Measurements from ENCODE around the gene ELOVL3. TPM values are rescaled to one million over a fixed set of nuclear protein-coding genes. Genes with fewer than 3 reads are reported as not detected.

The ELOVL3 gene
- total and polyA plus RNA-seq, 2 of the 13 experiments (the other 11 are each of a cell fraction or from before 2014, with no cell fraction given) = 0.58 to 0.69 TPM

GRCh38 chr10:102241444-102242117, 15.5 kb downstream of the ELOVL3 start, which contains the start of gene PITX3 (continued):
- TF ChIP-seq ZNF800 (CRISPR knock-in tag; IDR thresholded peaks at IDR 0.05) (peak; percentile 65; the same call in 1 of the 2 replicates), GABPB1 (CRISPR knock-in tag; IDR thresholded peaks at IDR 0.05) (peak; percentile 55), RBFOX2 (IDR thresholded peaks at IDR 0.05; ENCODE audit: low read depth, low read length) (peak; percentile 35; the same call in 1 of the 2 replicates), MNT (IDR thresholded peaks at IDR 0.05) (peak; percentile 87), HOXA5 (CRISPR knock-in tag; IDR thresholded peaks at IDR 0.05) (0 out of 2 replicates have a peak, but pooled peaks have one; percentile 53), MYC (CRISPR knock-in tag; IDR thresholded peaks at IDR 0.05; ENCODE audit: borderline replicate concordance) (peak; percentile 63; the same call in 1 of the 2 replicates), PAX8 (CRISPR knock-in tag; IDR thresholded peaks at IDR 0.05; ENCODE audit: borderline replicate concordance) (0 out of 2 replicates have a peak, but pooled peaks have one; percentile 36), ATF1 (CRISPR knock-in tag; IDR thresholded peaks at IDR 0.05) (no peak), SMAD3 (CRISPR knock-in tag; IDR thresholded peaks at IDR 0.05) (no peak), PCBP1 (IDR thresholded peaks at IDR 0.05; ENCODE audit: borderline replicate concordance, low read depth, low read length) (no peak), GMEB1 (CRISPR knock-in tag; IDR thresholded peaks at IDR 0.05; ENCODE audit: borderline replicate concordance) (peak; percentile 24; the same call in 1 of the 2 replicates), YEATS4 (CRISPR knock-in tag; IDR thresholded peaks at IDR 0.05; ENCODE audit: borderline replicate concordance) (peak; percentile 69; the same call in 1 of the 2 replicates), ZBTB42 (CRISPR knock-in tag; IDR thresholded peaks at IDR 0.05) (peak; percentile 100), ZNF720 (CRISPR knock-in tag; IDR thresholded peaks at IDR 0.05) (no peak), DMAP1 (CRISPR knock-in tag; IDR thresholded peaks at IDR 0.05) (peak; percentile 31; the same call in 1 of the 2 replicates), PITX1 (CRISPR knock-in tag; IDR thresholded peaks at IDR 0.05) (peak; percentile 37; the same call in 1 of the 2 replicates), XRCC5 (optimal IDR thresholded peaks at IDR 0.05; ENCODE audit: low read length) (peak; percentile 53), AHR (CRISPR knock-in tag; IDR thresholded peaks at IDR 0.05) (no peak), TFDP2 (CRISPR knock-in tag; IDR thresholded peaks at IDR 0.05) (peak; percentile 39; the same call in 1 of the 2 replicates), HDAC1 (CRISPR knock-in tag; IDR thresholded peaks at IDR 0.05) (peak; percentile 93), SOX5 (CRISPR knock-in tag; IDR thresholded peaks at IDR 0.05; ENCODE audit: borderline replicate concordance) (no peak; the same call in 1 of the 2 replicates), ZNF275 (CRISPR knock-in tag; IDR thresholded peaks at IDR 0.05; ENCODE audit: borderline replicate concordance) (no peak), TOPORS (CRISPR knock-in tag; IDR thresholded peaks at IDR 0.05) (no peak), HOXA3 (CRISPR knock-in tag; IDR thresholded peaks at IDR 0.05) (peak; percentile 18; the same call in 1 of the 2 replicates)

Data from HepG2 (cell line).